ENCODE measurements around the gene MGAT4D.

DNA sequence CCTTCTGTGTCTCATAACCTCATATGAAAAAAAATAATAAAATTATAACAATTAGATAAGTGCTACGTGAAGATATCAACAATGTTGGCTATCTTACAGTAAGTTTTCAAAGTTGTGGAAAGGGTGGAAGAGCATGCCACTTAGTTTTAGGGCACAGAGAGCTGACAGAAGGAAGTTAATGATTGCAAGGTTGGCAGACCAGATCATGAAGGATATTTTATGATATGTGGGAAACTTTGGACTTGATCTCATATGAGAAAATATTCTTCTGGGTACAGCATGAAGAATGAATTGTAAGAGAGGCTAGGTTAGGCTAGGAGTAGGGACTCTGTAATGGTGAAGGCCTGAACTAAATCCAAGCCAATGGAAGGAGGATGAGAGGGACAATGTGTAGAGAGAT, 34.5 kb downstream of the MGAT4D start:
- no peak for TF ChIP-seq EZH2 (IDR thresholded peaks at IDR 0.05; ENCODE audit: borderline replicate concordance)
- no peak for TF ChIP-seq CTCF (IDR thresholded peaks at IDR 0.05; ENCODE audit: poor library complexity)
- TF ChIP-seq EZH2phosphoT487 (IDR thresholded peaks at IDR 0.05; ENCODE audit: low read depth, severe bottlenecking, unreplicated experiment) = no peak
